SIG-M5 treated with dmso at 0.1 percent for 504 hours (cell line): ENCODE measurements around the gene CPB2.
A peak's percentile ranks its signal among the peaks of the same experiment; 100 is the strongest.

Experiments used
- DNase-seq: peaks from one replicate; lab custom pipeline; 2025; ENCODE audit not compliant: unreplicated experiment; lab: John Stamatoyannopoulos, UW

The CPB2 gene

DNA sequence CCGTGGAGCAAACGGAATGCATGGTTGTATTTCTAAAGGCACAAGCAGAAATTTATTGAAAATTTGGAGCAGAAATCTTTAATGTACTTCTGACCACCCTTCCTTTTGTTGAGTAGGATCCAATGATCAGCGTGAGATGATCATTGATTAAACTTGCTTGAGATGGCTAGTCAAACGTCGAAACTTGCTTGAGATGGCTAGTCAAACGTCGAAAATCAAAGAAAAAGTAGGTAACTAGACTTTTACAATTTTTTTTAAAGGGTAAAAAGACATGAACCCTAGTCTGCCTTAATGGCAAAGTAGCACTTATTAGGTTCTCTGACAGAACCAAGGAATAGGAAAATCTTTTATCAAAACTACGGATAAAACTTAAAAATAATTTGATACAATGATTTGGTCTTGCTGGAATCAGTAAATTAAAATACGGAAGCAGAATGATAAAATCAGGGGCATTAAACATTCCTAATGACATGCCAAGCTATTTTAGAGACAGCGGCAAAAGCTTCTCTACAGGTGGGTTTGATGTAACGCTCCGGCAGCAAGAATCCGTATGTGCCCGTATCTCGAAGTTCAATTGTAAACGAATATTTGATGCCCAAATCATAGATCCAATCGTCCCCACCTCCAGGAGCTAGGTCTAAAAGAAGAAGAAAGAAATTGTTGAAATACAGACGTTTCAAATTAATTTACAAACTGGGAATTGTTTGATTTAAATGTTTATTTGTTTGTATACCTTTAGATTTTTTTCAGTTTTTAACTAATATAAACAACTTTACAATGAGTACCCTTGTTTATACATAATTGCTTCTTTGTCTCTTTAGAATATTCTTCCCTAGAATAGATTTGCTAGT lies 51.4 kb downstream of the CPB2 start:
- no peak for DNase-seq

DNA sequence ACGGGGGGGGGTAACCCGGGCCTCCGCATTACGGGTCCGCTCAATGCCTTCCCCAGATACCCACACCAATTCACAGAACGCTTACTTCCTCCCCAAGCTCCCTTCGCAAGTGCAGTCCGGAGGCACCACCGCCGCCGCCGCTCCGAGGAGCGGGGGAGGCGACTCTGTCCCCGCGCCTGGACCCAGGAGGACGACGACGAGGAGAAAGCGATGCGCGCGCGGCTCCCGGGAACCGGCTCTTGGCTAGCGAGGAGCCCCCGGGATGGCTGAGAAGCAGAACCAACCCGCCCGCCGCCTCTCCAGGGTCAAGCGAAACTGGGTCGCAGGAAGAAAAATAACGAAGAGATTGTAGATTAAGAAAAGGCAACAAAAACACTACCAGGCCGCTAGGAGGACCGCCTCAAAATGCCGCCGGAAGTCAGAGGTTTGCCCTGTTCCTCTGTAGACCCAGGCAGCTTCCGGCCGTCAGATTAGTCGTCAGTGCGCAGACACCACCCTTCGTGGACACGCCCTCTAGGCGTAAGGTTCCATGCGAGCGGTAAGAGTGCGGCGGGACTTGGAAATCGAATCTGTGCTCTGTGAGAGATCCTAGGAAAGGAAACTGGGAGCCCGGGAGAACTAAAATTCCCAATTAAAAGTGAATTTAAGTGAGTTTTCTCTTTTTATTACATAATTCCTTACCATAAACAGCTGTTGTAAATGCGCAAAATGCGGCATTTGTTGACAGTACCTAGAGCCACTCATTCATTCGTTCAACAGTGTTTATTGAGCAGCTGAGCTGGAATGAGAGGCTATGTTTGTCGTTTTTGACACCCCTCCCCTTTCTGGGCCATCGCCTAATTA lies 52.3 kb downstream of the CPB2 start, which contains the start of gene ZC3H13:
TSS of gene ZC3H13 (minus strand) at position 428 of the 843 bp plus-strand sequence. CDS start 7,239 bp downstream, outside the sequence.
- peak; percentile 96 for DNase-seq

DNA sequence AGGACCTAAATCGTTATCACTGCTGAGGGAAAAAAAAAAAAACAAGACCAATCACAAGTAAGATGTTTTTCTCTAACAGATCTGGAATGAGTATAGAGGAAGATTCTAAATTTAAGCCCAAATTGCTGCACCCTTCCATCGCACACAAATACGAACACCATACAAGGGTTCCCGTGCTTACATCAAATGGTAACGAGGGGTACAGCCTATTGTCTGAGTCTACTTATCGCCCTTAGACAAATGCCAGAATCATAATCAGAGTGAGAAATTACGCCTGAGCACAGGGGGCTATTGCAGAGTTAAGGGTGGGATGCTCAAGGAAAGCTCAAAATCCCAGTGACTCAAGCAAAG lies 52.9 kb downstream of the CPB2 start:
- DNase-seq = peak; percentile 50

DNA sequence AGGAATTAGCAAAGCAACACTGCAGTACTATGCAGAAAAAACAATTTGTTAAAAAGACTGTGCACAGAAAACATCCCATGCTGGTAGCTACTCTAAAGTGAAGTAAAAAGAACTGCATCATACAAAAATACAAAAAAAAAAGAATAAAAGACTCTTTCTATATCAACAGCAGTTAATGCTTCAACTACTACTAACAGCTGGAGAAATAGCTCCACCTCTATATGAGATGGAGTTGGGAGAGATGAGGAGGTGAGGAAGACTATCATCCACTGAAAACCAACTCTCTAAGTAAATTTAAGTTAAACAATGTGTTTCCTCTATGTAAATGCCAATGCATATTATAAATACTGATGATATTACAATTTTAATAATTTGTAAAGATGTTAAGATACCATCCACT lies 54.1 kb downstream of the CPB2 start:
- DNase-seq = no peak

DNA sequence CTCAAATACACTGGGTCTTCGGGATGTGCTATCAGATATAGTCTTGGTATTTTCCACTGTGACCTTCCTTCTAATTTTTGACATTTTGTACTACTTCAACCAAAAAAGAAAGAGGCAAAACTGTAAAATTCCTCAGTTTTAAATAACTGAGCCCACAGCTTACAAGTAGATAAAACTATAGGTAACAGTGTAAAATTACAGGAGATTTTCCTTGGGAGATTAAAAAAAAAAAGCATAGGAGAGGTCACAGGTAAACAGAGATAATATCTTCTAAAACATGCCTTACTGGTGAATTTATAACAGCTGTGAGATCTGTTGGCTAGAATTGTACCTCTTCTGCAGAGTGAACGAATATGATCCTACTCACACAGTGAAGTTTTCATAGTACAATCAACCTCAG lies 59.4 kb downstream of the CPB2 start:
- DNase-seq = no peak

DNA sequence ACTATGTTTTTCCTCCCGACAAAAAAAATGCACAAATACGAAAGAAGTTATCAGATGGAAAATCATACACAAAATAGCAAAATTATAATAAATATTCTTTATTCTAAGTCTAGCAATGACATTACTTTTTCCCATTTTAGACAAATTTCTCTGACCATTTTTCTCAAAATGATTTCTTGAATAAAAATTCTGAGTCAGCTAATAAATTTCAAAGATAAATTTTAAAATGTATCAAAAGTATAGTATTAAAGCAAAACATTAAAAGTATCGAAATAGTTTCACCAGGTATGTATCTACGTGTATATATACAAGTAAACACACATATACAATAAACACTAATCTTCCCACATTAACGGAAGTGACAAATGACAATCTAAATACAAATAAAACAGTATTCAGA lies 61.2 kb downstream of the CPB2 start:
- no peak for DNase-seq

DNA sequence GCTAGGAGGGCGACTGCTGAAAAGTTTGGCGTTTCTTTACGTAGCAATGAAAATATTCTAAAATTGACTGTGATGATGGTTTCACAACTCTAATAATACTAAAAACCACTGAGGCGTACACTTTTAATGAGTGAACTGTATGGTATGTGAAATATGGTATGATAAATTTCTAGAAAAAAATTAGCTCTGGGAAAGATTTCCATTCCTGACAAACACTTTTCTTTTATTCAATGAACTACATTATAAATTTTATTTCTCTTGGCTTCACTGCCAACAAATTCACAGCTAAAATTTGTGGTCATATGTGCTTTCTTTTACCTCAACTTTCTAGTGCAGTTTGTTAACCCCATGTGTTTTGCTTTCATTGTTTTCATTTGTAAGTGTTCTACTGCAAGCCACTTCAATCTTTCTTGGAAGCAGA lies 63.4 kb downstream of the CPB2 start:
- DNase-seq = no peak

DNA sequence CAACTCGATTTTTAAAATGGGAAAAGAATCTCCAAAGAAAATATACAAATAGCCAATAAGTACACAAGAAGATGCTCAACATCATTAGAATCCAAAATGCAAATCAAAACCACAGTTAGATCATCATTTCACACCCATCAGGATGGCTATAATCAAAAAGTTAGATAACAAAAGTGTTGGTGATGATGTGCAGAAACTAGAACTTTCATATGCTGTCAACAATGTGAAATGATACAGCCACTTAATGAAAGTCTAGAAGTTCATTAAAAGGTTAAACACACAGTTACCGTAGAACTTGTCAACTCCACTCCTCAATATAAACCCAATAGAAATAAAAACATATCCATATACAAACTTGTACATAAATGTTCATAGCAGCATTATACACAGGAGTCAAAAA lies 64.1 kb downstream of the CPB2 start:
- no peak for DNase-seq

DNA sequence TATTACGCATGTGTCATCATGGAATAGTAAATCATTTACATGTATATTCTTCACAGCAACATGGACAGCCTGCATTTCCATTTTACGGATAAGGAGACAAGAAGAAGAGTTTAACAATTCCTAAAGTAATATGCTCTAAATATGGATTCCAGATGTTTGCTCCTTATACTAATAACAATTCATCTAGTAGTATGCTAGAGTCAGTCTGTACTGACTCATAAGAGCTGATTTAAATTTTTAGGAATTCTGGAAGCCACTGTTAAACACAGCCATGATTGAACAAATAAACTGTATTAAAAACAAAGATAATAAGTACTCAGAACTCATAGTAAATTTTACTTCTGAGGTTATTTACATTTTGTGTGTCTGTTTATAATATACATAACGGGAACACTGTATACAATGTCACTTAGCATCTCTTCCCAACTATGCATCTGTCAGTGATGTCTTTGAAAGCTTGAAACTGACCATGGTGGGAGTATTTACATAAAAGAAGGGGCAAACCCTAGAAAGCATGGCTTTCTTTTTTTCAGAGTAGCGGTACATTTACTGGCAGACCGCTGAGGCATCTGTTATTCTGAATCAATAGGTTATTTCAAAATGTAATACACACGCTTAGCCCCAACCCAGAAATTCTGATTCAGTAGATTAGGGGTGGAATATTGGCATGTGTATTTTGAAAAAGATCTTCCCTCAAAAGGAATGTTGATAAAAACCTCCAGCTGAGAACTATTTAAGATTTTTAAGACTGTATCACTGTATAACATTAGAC lies 65.2 kb downstream of the CPB2 start:
- DNase-seq = no peak

DNA sequence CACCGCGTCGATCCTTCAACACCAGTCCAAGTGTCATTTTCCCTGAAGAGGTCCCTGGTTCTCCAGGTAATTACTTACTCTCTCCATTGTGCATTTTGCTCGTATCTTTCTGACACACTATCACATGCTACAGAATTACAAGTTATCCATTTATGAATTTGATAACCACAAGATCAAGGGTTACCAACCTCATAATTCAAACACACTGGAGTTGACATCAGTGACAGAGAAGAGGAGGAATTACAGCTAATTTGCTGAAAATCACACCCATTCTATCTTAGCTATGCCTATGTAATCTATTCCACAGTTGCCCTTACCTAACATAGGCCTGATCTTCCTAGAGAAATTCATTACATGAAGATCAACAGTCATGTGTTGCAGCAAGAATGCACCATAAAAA lies 66.5 kb downstream of the CPB2 start:
- DNase-seq = no peak

DNA sequence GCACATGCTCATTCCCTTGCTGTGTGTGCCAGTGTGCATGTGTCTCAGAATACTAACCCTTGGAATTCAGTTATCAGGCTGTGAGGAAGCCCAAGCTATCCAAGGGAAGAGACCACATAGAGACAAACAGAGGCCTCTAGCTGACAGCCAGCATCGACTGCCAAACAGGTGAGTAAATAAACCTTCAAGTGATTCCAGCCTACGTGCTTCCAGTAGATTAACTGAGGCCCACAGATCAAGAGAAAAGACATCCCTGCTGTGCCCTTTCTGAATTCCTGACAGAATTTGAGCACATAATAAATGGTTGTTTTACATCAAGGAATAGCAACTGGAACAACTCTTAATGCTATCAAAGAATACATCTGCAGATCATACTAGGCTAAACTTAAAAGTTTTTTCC lies 69.8 kb downstream of the CPB2 start:
- no peak for DNase-seq

DNA sequence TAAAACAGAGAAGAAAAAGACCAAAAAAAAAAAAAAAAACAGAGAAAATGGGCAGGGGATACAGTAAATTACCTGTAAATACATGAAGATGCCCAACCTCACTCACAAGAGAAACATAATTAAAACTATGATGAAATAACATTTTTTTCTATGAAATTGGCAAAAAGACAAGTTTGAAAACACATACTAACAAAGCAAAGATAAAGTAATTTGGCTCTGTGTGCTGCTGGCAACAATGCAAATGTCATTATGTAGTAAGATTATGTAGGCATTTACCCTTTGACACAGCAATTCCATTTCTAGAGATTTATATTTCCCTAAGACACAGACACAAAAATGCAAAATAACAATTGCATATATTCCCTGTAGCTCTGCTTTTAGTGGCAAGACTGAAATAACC lies 72.5 kb downstream of the CPB2 start:
- DNase-seq = no peak

DNA sequence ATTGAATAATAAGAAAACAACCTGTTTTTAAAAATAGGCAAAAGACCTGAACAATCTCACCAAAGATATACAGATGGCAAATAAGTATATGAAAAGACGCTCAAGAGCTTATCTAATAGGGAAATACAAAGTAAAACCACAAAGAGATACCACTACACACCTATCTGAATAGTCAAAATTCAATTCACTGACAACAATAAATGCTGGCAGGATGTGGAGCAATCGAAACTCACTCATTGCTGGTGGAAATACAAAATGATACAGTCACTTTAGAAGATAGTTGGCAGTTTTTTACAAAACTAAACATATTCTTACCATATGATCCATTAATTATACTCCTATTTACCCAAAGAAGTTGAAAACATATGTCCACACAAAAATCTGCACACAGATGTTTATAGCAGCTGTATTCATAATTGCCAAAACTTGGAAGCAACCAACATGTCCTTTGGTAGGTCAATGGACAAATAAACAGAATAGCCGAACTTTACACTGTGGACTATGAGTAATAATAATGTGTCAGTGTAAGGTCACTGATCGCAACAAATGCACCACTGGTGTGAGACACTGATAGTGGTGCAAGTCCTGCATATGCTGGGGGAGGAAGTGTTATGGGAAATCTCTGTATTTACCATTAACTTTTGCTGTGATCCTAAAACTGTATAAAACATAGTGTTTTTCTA lies 73.1 kb downstream of the CPB2 start:
- DNase-seq = no peak

DNA sequence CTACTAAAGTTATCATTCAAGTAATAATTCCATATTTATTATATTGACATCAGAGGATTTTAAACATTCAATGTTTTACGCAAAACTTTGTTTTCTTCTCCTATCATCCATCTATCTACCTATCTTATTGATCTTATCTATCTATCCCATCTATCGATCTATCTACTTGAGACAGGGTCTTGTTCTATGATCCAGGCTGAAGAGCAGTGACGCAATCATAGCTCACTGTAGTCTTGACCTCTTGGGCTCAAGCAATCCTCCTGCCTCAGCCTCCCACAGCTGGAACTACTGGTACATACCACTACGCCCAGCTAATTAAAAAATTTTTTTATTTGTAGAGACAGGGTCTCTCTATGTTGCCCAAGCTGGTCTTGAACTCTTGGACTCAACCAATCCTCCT lies 79.7 kb downstream of the CPB2 start:
- DNase-seq = no peak

DNA sequence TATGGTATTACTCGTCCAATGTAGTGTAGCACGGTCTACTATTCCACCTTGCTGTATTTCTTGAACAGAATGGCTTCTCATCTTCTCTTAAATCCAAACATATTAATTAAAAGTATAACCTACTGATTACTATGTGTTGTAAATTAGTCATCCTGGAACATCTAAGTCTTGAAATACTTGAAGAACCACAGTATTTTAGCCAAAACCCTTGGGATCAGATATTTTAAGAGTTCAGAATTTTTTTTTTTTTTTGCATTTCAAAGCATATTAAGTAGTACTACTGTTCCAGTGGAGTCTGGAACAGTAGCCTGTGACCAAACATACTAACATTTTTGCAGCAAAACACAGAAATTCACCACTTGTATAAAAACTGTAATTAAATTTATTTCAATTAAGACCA lies 82.4 kb downstream of the CPB2 start:
- no peak for DNase-seq

DNA sequence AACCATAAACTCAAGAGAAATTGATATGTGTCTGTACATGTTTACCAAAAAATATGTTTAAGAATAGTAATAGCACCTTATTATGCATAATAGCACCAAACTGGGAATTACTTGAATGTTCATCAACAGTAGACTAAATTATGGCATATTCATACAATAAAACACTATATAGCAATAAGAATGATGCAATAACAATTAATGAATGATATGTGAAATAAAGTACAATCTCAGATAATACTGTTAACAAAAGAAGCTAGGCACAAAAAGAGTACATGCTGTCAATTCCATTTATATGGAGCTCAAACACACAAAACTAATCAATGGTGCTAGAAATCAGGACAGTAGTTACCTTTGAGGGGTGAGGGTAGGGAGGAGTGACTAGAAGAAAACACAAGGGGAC lies 88.6 kb downstream of the CPB2 start:
- DNase-seq = no peak

DNA sequence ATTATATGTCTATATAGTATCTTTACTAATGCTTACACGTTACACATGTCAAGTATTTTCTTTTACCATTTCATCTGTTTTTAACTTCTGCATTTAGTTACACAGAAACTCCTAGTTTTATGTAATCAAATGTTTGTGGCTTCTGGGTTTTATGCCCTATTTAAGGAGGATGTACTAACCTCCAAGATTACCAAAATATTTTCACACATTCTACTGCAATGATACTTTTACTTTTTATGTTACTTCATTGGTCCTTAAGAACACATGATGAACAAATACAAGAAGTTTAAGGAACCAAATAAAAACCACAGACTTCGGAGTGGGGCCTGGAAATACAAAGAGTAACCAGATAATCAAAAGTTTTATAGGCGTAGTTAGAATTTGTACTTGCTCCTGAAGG lies 89.5 kb downstream of the CPB2 start:
- peak; percentile 67 for DNase-seq

DNA sequence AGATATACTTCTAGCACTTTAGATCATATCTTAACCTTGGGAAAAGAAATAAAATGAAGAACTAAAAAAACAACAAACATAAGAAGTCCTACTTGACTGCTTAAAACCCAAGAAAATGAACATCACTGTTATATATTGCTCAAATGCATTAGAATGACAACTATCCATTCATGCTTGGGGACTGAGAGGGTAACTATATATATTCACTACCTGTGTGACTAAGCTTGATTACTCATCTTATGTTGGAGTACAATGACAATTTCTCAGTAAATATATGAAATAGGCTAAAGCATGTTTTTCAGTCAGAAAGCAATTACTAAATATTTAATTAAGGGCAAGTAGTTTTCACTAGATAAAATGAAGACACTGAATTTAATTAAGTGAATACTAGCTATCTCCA lies 92.4 kb downstream of the CPB2 start:
- no peak for DNase-seq

DNA sequence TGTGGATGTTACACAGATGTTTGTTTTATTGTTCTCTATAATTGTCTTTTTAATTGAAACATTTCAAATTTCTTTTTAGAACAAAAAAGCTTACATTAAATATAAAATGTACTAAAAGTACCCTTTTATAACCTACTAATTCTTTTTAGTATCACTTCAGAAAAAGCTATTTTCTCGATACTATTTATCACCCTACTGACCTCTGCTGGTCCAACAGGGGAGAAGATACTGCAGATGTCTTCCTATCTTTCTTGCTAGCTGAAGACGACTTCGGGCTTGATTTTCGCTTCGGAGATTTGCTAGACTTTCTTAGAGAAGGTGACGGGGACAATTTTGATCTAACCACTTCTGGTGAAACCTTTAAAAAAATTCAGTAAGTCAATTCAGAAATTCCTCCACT lies 94.7 kb downstream of the CPB2 start:
- peak; percentile 11 for DNase-seq

DNA sequence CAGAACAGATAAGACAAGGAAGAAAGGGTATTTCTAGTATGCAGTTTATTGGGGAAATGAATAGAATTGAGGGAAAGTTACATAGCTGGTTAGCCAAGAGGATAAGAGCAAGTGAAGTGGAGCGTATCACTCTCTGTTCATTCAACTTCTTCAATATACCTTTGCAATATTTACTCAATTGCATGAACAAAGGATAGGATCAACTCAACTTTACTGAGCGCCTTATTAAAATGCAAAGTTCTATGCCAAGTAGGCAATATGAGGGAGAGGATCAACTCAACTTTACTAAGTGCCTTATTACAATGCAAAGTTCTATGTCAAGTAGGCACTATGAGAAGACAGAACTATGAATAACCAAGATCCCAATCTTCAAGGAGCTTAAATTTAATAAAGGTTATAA lies 96.2 kb downstream of the CPB2 start:
- DNase-seq = no peak
